Fibroblast of villous mesenchyme (primary cell): ENCODE data around the gene HOXA3. TPM values are rescaled to one million over a fixed set of nuclear protein-coding genes. Genes with fewer than 3 reads are reported as not detected.

Source experiments
- DNase-seq: peaks from one replicate; pipeline ENCODE4 v3.0.0-alpha.2; 2010; ENCODE audit warnings: low read depth
- H3K4me3 ChIP-seq: 2 replicates; pipeline ENCODE4 v1.5.1; 2011; ENCODE audit warnings: low read depth, mild to moderate bottlenecking, low read length
- total RNA-seq: library from RNA; depleted of rRNA; stranded (reverse); fragments of >200 nt; gene quantifications from 2 replicates; pipeline ENCODE4 v1.2.3, GENCODE V29; 2012
- TF ChIP-seq, protein P1 (sequence below): IDR thresholded peaks from 2 replicates; pipeline ENCODE4 v1.5.1; 2012; ENCODE audit warnings: low read depth, mild to moderate bottlenecking, low read length; ENCODE audit not compliant: insufficient read depth

HOXA3 gene
- 9.3 and 11.7 TPM in 2 replicates for total RNA-seq

DNA sequence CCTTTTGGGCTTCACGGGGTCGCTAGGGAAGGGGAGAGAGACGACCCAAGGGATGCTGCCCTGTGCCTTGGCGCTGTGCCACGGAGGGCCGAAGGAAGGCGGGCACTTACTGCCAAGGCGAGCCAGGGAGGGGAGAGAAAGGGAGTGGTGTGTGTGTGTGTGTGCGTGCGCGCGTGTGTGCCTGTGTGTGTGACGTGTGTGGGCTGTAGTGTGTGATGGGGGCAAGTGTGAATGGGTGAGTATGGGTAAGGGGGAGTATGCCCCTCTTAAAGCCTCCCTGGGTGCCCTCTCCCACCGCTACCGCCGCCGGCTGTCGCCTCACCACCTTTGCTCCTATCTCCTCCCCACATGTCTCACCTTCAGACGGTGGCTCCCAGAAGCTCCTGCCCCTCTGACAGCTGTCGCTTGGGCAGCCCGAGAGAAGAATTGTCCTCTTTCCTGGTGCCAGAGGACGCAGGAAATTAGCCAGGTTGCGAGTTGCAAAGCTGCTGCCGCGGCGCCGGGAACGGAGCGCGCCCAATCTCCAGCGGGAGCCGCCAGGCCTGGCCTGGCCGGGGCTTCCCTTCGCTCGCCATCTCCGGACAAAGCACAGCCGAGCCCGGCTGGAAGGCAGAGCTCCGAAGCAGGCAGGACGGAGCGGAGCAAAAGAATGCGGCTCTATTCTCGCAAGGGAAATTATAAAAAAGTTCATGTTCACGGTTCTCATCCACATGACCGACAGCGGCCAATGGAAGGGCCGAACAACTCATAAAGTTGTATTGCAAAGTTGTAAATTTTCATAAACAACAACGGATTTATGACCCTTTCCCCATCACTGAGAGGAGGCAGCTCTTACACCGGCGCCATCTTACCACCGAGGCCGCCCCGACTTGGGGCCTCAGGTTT is at the start of gene HOXA3:
TSS of gene HOXA3 (minus strand) at position 653 of the 885 bp plus-strand sequence. CDS start 41,943 bp downstream, outside the sequence.
- H3K4me3 ChIP-seq, result peak within 1 kb of the TSS; percentile 77
- peak; percentile 92 for DNase-seq
- TF ChIP-seq, protein P1, sequence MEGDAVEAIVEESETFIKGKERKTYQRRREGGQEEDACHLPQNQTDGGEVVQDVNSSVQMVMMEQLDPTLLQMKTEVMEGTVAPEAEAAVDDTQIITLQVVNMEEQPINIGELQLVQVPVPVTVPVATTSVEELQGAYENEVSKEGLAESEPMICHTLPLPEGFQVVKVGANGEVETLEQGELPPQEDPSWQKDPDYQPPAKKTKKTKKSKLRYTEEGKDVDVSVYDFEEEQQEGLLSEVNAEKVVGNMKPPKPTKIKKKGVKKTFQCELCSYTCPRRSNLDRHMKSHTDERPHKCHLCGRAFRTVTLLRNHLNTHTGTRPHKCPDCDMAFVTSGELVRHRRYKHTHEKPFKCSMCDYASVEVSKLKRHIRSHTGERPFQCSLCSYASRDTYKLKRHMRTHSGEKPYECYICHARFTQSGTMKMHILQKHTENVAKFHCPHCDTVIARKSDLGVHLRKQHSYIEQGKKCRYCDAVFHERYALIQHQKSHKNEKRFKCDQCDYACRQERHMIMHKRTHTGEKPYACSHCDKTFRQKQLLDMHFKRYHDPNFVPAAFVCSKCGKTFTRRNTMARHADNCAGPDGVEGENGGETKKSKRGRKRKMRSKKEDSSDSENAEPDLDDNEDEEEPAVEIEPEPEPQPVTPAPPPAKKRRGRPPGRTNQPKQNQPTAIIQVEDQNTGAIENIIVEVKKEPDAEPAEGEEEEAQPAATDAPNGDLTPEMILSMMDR, result no peak

DNA sequence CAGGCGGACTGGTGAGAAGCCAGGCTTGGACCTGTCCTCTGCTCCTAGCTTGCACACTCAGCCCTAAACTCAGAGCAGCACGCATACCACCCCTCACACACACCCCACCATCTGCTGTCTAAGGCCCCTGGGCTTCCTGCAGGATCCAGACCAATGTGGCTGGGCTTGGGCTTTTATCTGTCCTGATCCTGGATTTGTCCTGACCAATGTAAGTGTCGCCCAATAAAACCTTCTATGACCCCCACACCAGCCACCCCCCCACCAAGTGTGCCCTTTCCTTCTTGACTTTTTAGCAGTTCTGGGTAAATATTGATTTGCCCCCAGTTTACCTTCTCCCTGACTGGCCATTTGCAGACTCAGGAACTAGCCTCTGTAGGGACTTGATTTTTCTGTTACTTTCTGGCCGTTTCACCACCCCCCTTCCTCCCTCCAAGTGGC is 49.2 kb upstream of the HOXA3 start:
- peak overlapping the region; percentile 86 for H3K4me3 ChIP-seq
- TF ChIP-seq, protein P1, result no peak
- DNase-seq, result no peak

DNA sequence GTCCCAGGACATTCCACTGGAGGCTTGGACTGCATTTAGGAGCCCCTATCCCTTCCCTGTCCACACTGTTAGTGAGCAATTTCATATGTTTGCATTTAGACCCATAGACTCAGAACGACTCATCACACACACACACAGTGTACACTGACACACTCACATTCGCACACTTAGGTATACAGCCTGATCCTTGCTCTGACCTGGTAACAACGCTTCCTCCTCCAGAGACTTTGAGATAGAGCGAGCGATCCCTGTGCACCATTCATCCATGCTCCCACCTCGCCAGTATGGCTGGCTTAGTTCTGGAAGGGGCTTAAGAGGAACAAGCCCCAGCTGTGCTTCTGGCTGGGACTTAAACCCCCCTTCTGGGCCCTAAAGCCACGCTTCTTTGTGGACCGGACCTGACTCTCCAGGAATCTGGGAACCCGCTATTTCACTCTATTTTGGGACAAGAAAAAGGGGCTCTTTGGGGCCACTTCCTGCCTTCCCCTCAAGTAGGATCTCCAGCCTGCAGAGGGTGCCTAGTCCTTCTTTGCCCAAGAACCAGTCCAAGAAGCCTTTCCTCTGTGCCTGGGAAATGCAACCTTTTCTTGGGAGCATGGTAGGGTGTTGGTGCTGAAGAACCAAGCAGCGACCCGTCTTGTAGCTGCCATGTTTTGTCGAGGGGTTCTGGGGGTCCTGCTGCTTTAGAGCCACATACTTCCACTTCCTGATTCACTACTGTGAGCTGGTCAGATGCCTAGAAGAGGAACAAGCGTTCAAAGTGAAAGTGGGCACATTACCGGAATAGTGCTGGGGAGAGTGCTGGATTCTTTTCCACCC is 48.6 kb upstream of the HOXA3 start:
- peak; percentile 60 for DNase-seq
- H3K4me3 ChIP-seq, result peak overlapping the region; percentile 86

DNA sequence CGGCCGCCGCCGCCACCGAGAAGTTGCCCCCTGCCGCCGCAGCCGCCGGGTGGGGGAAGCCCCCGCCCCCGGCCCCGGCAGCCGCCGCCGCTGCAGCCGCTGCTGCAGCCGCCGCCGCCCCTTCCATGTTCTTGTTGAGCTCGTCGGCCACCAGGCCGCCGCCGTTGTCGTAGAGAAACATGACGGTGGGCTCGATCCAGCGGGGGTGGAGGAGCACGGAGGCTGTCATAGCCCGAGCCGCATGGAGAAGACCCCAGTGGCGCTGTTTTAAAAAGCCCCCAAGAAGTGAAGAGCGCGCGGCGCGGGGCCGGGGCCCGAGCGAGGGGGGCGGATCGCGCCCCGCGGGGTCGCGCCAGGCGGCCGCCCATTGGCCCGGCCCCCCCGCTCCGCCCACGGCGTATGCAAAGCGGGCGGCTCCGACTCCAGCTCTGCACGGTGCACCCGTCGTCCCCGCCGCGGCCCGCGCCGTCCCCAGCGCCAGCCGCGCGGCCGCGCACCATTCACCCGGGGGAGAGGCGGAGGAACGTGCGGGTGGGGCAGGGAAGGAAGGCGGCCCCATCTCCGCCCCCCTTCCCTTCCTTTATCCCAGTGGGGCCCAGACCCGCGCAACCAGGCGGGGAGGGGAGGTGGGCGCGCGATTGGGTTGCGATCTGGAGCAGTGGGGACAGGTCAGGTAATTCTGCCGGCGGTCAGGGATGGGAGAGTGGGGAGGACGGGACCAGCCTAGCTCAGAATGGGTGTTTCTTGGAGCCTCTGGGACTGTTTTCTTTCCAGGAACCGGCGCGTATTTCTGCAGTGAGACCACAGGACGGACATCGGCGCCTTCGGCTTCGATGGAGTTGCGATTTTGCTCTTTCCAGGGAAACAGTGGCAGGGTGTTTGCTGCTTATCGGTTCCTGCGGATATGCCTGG is 47.7 kb upstream of the HOXA3 start, which contains the start of gene HOXA13:
TSS of gene HOXA13 (minus strand) at position 243 of the 912 bp plus-strand sequence. CDS start at position 229, 14 bp downstream.
- peak; percentile 84 for DNase-seq

More for the DNA sequence above, 48.6 kb upstream of the HOXA3 start:
- TF ChIP-seq, protein P1, result no peak

DNA sequence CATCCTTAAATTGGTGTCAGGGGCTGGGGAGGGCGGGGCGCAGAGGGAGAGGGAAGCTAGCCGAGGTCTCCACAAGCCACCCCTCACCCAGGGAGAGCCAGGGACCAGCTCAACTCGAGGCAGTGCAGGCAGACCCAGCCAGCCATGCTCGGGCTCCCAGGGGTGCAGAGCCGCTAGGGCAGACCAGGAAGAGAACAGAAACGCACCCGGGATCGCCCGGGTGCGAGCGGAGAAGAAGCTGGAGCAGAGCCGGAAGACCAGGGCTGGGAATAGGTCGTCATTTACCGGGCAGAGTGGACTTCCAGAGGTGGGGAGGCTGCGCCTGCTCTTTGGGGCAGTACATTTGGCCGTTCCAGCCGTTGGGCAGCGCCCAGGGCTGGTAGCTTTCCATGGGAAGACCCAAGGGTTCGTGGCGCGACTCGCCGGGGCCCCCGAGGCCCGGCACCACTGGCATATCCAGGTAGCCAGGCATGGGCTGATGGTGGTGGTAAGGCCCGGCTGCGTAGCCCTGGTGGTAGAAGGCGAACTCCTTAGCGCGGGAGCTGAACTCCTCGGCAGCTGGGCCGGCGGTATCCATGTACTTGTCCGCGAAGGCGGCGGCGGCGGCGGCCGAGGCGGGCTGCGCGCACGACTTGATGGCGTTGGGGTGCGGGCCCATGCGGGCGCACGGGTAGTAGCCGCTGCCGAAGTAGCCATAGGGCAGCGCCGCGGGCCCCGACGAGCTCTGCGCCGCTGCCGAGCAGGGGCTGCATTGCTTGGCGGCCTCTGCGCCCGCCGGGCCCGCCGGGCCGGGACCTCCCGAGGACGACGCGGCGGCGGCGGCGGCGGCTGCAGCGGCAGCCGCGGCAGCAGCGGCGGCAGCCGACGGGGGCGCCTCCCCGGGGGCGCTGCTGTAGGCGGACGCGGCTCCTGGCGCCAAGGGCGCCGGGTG is 46.8 kb upstream of the HOXA3 start:
- H3K4me3 ChIP-seq, result peak overlapping the region; percentile 86
- peak; percentile 63 for DNase-seq
- TF ChIP-seq, protein P1, result no peak

More for the DNA sequence above, 47.7 kb upstream of the HOXA3 start, which contains the start of gene HOXA13:
- H3K4me3 ChIP-seq, result peak within 1 kb of the TSS; percentile 86
- TF ChIP-seq, protein P1, result no peak
